NT2/D1 (cell line): ENCODE measurements around the gene RPL11.

ENCODE experiments used
- SUZ12 ChIP-seq: IDR thresholded peaks from 2 replicates; pipeline ENCODE4 v1.6.1; 2011; ENCODE audit not compliant: insufficient read length, insufficient read depth; ENCODE audit errors: extremely low read depth
- YY1 ChIP-seq: IDR thresholded peaks from 2 replicates; pipeline ENCODE4 v1.6.1; 2011; ENCODE audit not compliant: insufficient read length, insufficient read depth
- ZNF274 ChIP-seq: IDR thresholded peaks from 2 replicates; pipeline ENCODE4 v1.6.1; 2011; ENCODE audit warnings: mild to moderate bottlenecking, low read depth, low read length

GRCh38 chr1:23718482-23718881 lies 26.9 kb downstream of the RPL11 start:
- TF ChIP-seq YY1 (no peak), SUZ12 (no peak), ZNF274 (no peak)
